Lower lobe of right lung (tissue), 2 donors: ENCODE measurements around the gene GAS2. TPM values are rescaled to one million over a fixed set of nuclear protein-coding genes. Genes with fewer than 3 reads are reported as not detected.
A peak's percentile ranks its signal among the peaks of the same experiment; 100 is the strongest.

ENCODE experiments used
- ATAC-seq, 2 donors: fragments of 200-7000 bp; cut with Tn5 transposase; one replicate each; pipeline ENCODE4 v1.9.1; 2020 to 2022; ENCODE audit warnings: mild to moderate bottlenecking in 2 of 2, moderate library complexity in 2 of 2
- DNase-seq: peaks from one replicate; pipeline ENCODE4 v3.0.0-alpha.2; 2020
- H3K27ac ChIP-seq: fragments of 200-600 bp; one replicate; pipeline ENCODE4 v1.8.0; 2022
- H3K27me3 ChIP-seq: fragments of 200-600 bp; one replicate; pipeline ENCODE4 v1.8.0; 2022; ENCODE audit warnings: low read depth
- H3K36me3 ChIP-seq: fragments of 200-600 bp; one replicate; pipeline ENCODE4 v1.8.0; 2022; ENCODE audit warnings: mild to moderate bottlenecking
- H3K4me1 ChIP-seq: fragments of 200-600 bp; one replicate; pipeline ENCODE4 v1.8.0; 2022
- H3K4me3 ChIP-seq: fragments of 200-600 bp; one replicate; pipeline ENCODE4 v1.8.0; 2022; ENCODE audit warnings: mild to moderate bottlenecking
- H3K9me3 ChIP-seq: fragments of 200-600 bp; one replicate; pipeline ENCODE4 v1.8.0; 2022
- intact Hi-C: fragments of 100-400 bp; cut with DNase I; formaldehyde crosslinking; loops from one replicate; pipeline ENCODE4 v1.11.0; 2022
- total RNA-seq: library from RNA; stranded (reverse); fragmentation: NEBNext Ultra II Directional; extraction: Animal tissue kit (Norgen Biotek cat#: 25700); gene quantifications from one replicate; pipeline ENCODE4 v1.2.1, GENCODE V29; 2021
- TF ChIP-seq, protein P1 (sequence below): fragments of 200-600 bp; IDR thresholded peaks from one replicate; pipeline ENCODE4 v1.8.0; 2022; ENCODE audit warnings: antibody characterized with exemption, mild to moderate bottlenecking
- donor health status: DM: no; HTN: yes; CAD: no; lungs with severe emphysema.

Gene GAS2
- total RNA-seq, 1 donor from 2014 or later: 2.6 TPM

GRCh38 chr11:22703591-22703990 lies 37.2 kb downstream of the GAS2 start:
- no peak overlapping the region for H3K27ac ChIP-seq
- H3K4me3 ChIP-seq: no peak overlapping the region
- H3K36me3 ChIP-seq: no peaks in the 10 kb centered on the region
- H3K9me3 ChIP-seq: no peaks in the 10 kb centered on the region
- ATAC-seq (peak in 1 of 2 donors; percentile 49), DNase-seq (no peak)
- TF ChIP-seq, protein P1, sequence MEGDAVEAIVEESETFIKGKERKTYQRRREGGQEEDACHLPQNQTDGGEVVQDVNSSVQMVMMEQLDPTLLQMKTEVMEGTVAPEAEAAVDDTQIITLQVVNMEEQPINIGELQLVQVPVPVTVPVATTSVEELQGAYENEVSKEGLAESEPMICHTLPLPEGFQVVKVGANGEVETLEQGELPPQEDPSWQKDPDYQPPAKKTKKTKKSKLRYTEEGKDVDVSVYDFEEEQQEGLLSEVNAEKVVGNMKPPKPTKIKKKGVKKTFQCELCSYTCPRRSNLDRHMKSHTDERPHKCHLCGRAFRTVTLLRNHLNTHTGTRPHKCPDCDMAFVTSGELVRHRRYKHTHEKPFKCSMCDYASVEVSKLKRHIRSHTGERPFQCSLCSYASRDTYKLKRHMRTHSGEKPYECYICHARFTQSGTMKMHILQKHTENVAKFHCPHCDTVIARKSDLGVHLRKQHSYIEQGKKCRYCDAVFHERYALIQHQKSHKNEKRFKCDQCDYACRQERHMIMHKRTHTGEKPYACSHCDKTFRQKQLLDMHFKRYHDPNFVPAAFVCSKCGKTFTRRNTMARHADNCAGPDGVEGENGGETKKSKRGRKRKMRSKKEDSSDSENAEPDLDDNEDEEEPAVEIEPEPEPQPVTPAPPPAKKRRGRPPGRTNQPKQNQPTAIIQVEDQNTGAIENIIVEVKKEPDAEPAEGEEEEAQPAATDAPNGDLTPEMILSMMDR: no peak
- no peaks in the 10 kb centered on the region for H3K27me3 ChIP-seq
- no peaks in the 10 kb centered on the region for H3K4me1 ChIP-seq
- intact Hi-C loops: no loop called here

GRCh38 chr11:22707119-22707899 lies 40.9 kb downstream of the GAS2 start:
- no peak overlapping the region for H3K4me3 ChIP-seq
- no peaks in the 10 kb centered on the region for H3K36me3 ChIP-seq
- TF ChIP-seq, protein P1: no peak
- no peak for ATAC-seq
- H3K27ac ChIP-seq: no peak overlapping the region
- no peaks in the 10 kb centered on the region for H3K27me3 ChIP-seq
- intact Hi-C loops: no loop called here
- H3K4me1 ChIP-seq: no peaks in the 10 kb centered on the region
- DNase-seq: no peak
- H3K9me3 ChIP-seq: no peaks in the 10 kb centered on the region

GRCh38 chr11:22711071-22711770 lies 44.8 kb downstream of the GAS2 start:
- Histone ChIP-seq H3K9me3 (no peaks in the 10 kb centered on the region), H3K27ac (no peak overlapping the region), H3K4me3 (no peak overlapping the region), H3K27me3 (no peaks in the 10 kb centered on the region), H3K4me1 (no peaks in the 10 kb centered on the region), H3K36me3 (no peaks in the 10 kb centered on the region)
- TF ChIP-seq, protein P1: no peak
- ATAC-seq: no peak
- intact Hi-C loops: no loop called here
- DNase-seq: no peak

DNA sequence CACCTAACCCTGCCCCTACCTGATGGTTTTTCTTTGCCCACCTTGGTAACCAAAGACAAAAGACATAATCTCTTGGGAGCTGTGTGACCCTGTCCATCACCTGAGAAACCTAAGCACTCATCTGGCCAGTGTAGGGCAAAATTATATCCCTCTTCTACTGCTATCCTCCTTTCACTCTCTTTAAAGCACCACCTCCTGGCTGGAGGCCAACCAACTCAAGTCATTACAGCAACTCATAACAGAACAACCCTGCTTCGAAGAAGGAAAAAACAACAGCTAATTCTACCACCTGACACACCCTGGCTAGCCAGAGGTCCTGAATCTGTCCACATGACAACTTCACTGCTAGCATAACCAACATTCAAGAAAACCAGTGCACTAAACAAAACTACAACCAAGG lies 45.5 kb downstream of the GAS2 start:
- Histone ChIP-seq H3K27me3 (no peaks in the 10 kb centered on the region), H3K4me1 (no peaks in the 10 kb centered on the region), H3K27ac (no peak overlapping the region), H3K36me3 (no peaks in the 10 kb centered on the region), H3K9me3 (no peaks in the 10 kb centered on the region), H3K4me3 (no peak overlapping the region)
- DNase-seq: no peak
- intact Hi-C loops: no loop called here
- TF ChIP-seq, protein P1: no peak
- no peak for ATAC-seq

- no peak overlapping the region for H3K27ac ChIP-seq
- no peaks in the 10 kb centered on the region for H3K9me3 ChIP-seq
- H3K4me1 ChIP-seq: no peaks in the 10 kb centered on the region
- no peak for ATAC-seq
- TF ChIP-seq, protein P1: no peak
- no peak overlapping the region for H3K4me3 ChIP-seq
- DNase-seq: no peak
- intact Hi-C loops: no loop called here
- no peaks in the 10 kb centered on the region for H3K27me3 ChIP-seq
- no peaks in the 10 kb centered on the region for H3K36me3 ChIP-seq
These were observed 46.9 kb downstream of the GAS2 start for GRCh38 chr11:22713336-22713735.
